ENCODE results near the gene REST. TPM values are rescaled to one million over a fixed set of nuclear protein-coding genes. Genes with fewer than 3 reads are reported as not detected.

The REST gene
- total RNA-seq, 1 experiment from 2014 or later = 43.5 TPM

Other genes starting within 250 kb of the REST start
- not detected in 2 replicates for gene HOPX, start 226.6 kb upstream of the REST start, total RNA-seq (2014; rRNA removed; shearing (Covaris generic))
- 1.3 and 4.5 TPM in 2 replicates for gene SPINK2, start 86.2 kb upstream of the REST start, total RNA-seq (2014; rRNA removed; shearing (Covaris generic))
- 38.8 and 51.7 TPM in 2 replicates for gene NOA1, start 69.7 kb downstream of the REST start, total RNA-seq (2014; rRNA removed; shearing (Covaris generic))
- 122 and 151 TPM in 2 replicates for gene POLR2B, start 71.0 kb downstream of the REST start, total RNA-seq (2014; rRNA removed; shearing (Covaris generic))
- 4.4 and 6.7 TPM in 2 replicates for gene IGFBP7, start 202.5 kb downstream of the REST start, total RNA-seq (2014; rRNA removed; shearing (Covaris generic))